ENCODE results near the gene KLK15. TPM values are rescaled to one million over a fixed set of nuclear protein-coding genes. Genes with fewer than 3 reads are reported as not detected.

The KLK15 gene
- total and polyA plus RNA-seq, 2 of the 8 experiments (the other 6 are each of a cell fraction or from before 2014, with no cell fraction given): not detected

DNA sequence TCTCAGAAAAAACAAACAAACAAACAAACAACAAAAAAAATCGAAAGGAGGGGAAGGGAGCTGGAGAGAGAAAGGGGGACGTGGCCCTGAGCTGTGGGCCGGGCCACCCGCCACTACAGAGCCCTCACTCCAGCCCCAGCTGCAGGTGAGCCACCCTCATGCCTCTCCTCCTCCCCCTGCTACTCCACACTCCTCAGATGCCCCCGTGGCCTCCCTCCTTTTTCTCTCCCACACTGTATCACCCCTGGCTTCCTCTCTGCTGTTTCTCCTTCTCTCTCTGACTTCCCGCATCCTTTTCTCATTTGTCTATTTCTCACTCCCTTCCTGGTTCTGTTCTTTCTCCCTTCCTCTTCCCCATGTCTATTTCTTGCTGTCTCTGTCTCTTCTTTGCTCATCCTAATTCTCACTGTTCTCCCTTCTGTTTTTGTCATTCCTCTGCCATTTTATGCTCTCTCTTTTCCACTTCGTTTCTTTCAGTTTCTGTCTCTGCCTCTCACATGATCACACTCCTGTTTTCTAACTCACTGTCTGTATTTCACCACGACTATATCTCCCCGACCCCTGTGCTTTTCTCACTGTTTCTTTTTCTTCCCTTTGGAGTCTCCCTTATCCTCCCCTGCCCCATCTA, 42.5 kb upstream of the KLK15 start:
- no peak overlapping the region for H3K27ac ChIP-seq (ENCODE audit: low read depth, low read length)
- H2BK5ac ChIP-seq (ENCODE audit: low read depth, low read length): no peak overlapping the region
- ChIA-PET POLR2A (ENCODE audit: partially characterized antibody) (interaction anchor here (1.8 to 4.1 kb wide), 3 partner anchors 72 to 80 kb away, joined by 4 to 16 read pairs (median 15); no protein-coding TSS in a partner anchor), CTCF (ENCODE audit: partially characterized antibody) (interaction anchor here (0.7 to 1.7 kb wide), 2 partner anchors 46 to 1315 kb away, joined by 3 to 6 read pairs; no protein-coding TSS in a partner anchor)
- no peak overlapping the region for H3K4me3 ChIP-seq (ENCODE audit: extremely low read depth in 1 of 4, insufficient read depth in 2 of 4, low read depth in 3 of 4, low read length in 4 of 4)
- no peak overlapping the region; the same call in 1 of the 2 replicates for H2AFZ ChIP-seq (ENCODE audit: low read length)
- WGBS, 2 experiments (ENCODE audit: extremely low coverage in 1 of 2, insufficient coverage in 1 of 2, insufficient read length in 1 of 2, insufficient replicate concordance in 2 of 2, low coverage in 1 of 2, low lambda C conversion rate in 2 of 2, missing lambda C conversion rate in 1 of 2): 74% methylated on average over 5 of the region's 9 CpGs; no CpG with 5 or more reads in 1 of the 2 experiments
- no peak overlapping the region for H3K18ac ChIP-seq (ENCODE audit: extremely low read depth, low read length)
- no peak overlapping the region for H2BK12ac ChIP-seq (ENCODE audit: low read depth, low read length)
- H3K36me3 ChIP-seq (ENCODE audit: control insufficient read depth in 2 of 4, insufficient read depth in 4 of 4, low read length in 3 of 4): no peaks in the 10 kb centered on the region
- H4K91ac ChIP-seq (replicated peaks; ENCODE audit: insufficient read length, low read length): no peak overlapping the region
- TF ChIP-seq TCF12 (IDR thresholded peaks at IDR 0.05; ENCODE audit: low read depth, low read length) (no peak), SIX5 (IDR thresholded peaks at IDR 0.05; ENCODE audit: low read depth, low read length) (no peak), SIN3A (conservative IDR thresholded peaks at IDR 0.05 in 1 of 2, IDR thresholded peaks at IDR 0.05 in 1 of 2; ENCODE audit: low read depth in 1 of 2, low read length in 2 of 2) (no peak), FOSL1 (IDR thresholded peaks at IDR 0.05; ENCODE audit: insufficient read depth, low read depth, low read length) (no peak), KDM1A (IDR thresholded peaks at IDR 0.05; ENCODE audit: borderline replicate concordance, low read length) (no peak), RXRA (IDR thresholded peaks at IDR 0.05; ENCODE audit: insufficient read depth, low read depth, low read length) (no peak), HDAC2 (IDR thresholded peaks at IDR 0.05; ENCODE audit: borderline replicate concordance in 1 of 2, low read depth in 2 of 2, low read length in 2 of 2) (no peak)
- H4K20me1 ChIP-seq (replicated peaks in 1 of 2; ENCODE audit: control insufficient read depth in 1 of 2, insufficient read depth in 2 of 2, low read length in 2 of 2): no peaks in the 10 kb centered on the region
- no peak overlapping the region for H2AK5ac ChIP-seq (ENCODE audit: low read depth, low read length)
- no peak overlapping the region for H2BK15ac ChIP-seq (ENCODE audit: low read length)
- H3K14ac ChIP-seq (ENCODE audit: insufficient read length): no peak overlapping the region
- H4K5ac ChIP-seq (ENCODE audit: insufficient read length, low read depth, low read length): no peak overlapping the region
- H3K56ac ChIP-seq (replicated peaks; ENCODE audit: insufficient read length, low read depth, low read length): no peak overlapping the region
- H2BK120ac ChIP-seq (replicated peaks; ENCODE audit: low read depth, low read length): no peak overlapping the region
- peaks cover 5% of the 10 kb centered on the region; the same call in 1 of the 2 replicates for H3K23me2 ChIP-seq (ENCODE audit: low read depth, low read length)
- no peak overlapping the region for H3K4ac ChIP-seq (replicated peaks; ENCODE audit: insufficient read length, low read depth, low read length)
- DNase-seq (ENCODE audit: low read depth in 1 of 2, low spot score in 2 of 2) (no peak), FAIRE-seq (no peak)
- H4K8ac ChIP-seq (ENCODE audit: extremely low read depth, insufficient read depth, low read length): no peak overlapping the region
- no peaks in the 10 kb centered on the region for H3K9me3 ChIP-seq (ENCODE audit: insufficient read depth in 2 of 2, low read depth in 1 of 2, low read length in 1 of 2)
- peaks cover 0 to 12% (median 3%) of the 10 kb centered on the region in 4 experiments; a peak in 3 of 7 replicates for H3K4me1 ChIP-seq (replicated peaks in 1 of 4; ENCODE audit: control insufficient read depth in 3 of 4, insufficient read depth in 4 of 4, low read length in 3 of 4)
- no peak overlapping the region for H3K4me2 ChIP-seq (ENCODE audit: insufficient read depth in 1 of 2, low read depth in 2 of 2, low read length in 2 of 2)
- no peak overlapping the region; a peak in 1 of 7 replicates for H3K9ac ChIP-seq (replicated peaks in 1 of 4; ENCODE audit: extremely low read depth in 1 of 4, low read depth in 3 of 4, low read length in 3 of 4)
- H3K27me3 ChIP-seq (replicated peaks in 1 of 4; ENCODE audit: control insufficient read depth in 3 of 4, extremely low read depth in 1 of 4, insufficient read depth in 3 of 4, low read length in 3 of 4): peaks cover 0 to 3% (median 1%) of the 10 kb centered on the region in 4 experiments; a peak in 3 of 7 replicates
- no peaks in the 10 kb centered on the region for H3K79me1 ChIP-seq (ENCODE audit: low read depth, low read length)
- H3K23ac ChIP-seq (ENCODE audit: insufficient read length): no peak overlapping the region
- no peaks in the 10 kb centered on the region for H3K79me2 ChIP-seq (ENCODE audit: control insufficient read depth in 1 of 2, insufficient read depth in 2 of 2, low read length in 2 of 2)
- no peak overlapping the region for H2BK20ac ChIP-seq (ENCODE audit: low read length)

All from H1 (cell line).